ENCODE data around the gene GP5. TPM values are rescaled to one million over a fixed set of nuclear protein-coding genes. Genes with fewer than 3 reads are reported as not detected.

Gene GP5
- total RNA-seq, 1 experiment from 2014 or later, result 0.05 TPM

DNA sequence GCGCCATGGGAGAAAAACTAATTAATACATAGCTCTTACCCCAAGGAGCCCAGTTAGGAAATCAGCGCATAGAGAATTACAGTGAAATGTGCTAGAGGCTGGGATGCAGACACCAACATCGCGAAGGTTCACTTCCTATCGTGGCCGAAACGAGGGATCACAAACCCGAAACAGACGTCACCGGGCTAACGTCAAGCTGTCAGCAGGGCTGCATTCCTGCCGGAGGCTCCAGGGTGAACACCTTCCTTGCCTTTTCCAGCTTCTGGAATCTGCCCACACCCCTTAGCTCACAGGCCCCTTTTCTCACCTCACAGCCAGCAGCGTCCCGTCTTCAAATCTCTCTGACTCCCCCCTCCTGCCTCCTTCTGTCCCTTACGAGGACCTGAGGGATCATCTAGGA lies 13.0 kb downstream of the GP5 start:
- no peak for ATAC-seq
- H3K4me3 ChIP-seq (ENCODE audit: low read depth in 2 of 2, low read length in 2 of 2), result no peak overlapping the region
- no peak overlapping the region for H3K27ac ChIP-seq (ENCODE audit: low read length)
- ChIA-PET POLR2A (no interaction called here), CTCF (no interaction called here)
- no peaks in the 10 kb centered on the region; the same call in 1 of the 2 replicates for H3K9me3 ChIP-seq (ENCODE audit: control insufficient read depth, insufficient read depth, low read depth, low read length)
- in situ Hi-C loops (cut with HindIII; ENCODE audit: low pct_unique_long_range_greater_than_20kb, low sequenced_read_pairs) (no loop called here), intact Hi-C loops (cut with micrococcal nuclease; ENCODE audit: unreplicated experiment) (no loop called here)
- no peaks in the 10 kb centered on the region; the same call in 1 of the 2 replicates for H3K27me3 ChIP-seq (ENCODE audit: control insufficient read depth, insufficient read depth, low read length)
- H3K36me3 ChIP-seq (ENCODE audit: control insufficient read depth, insufficient read depth, low read length), result no peaks in the 10 kb centered on the region
- no TSS peak for BruUV-seq (replicated peaks)
- H3K4me1 ChIP-seq (ENCODE audit: control insufficient read depth, insufficient read depth, low read length), result 0 out of 2 replicates have a peak, but pooled peaks cover 6% of the 10 kb centered on the region
- no peak for TF ChIP-seq POLR2AphosphoS5 (IDR thresholded peaks at IDR 0.05; ENCODE audit: low read depth, low read length)
- DNase-seq (ENCODE audit: low read depth, low spot score), result no peak

- Histone ChIP-seq H3K9me3 (ENCODE audit: control insufficient read depth, insufficient read depth, low read depth, low read length) (no peaks in the 10 kb centered on the region), H3K27me3 (ENCODE audit: control insufficient read depth, insufficient read depth, low read length) (no peaks in the 10 kb centered on the region), H3K36me3 (ENCODE audit: control insufficient read depth, insufficient read depth, low read length) (no peaks in the 10 kb centered on the region), H3K4me3 (ENCODE audit: low read depth in 2 of 2, low read length in 2 of 2) (no peak overlapping the region), H3K27ac (ENCODE audit: low read length) (no peak overlapping the region), H3K4me1 (ENCODE audit: control insufficient read depth, insufficient read depth, low read length) (0 out of 2 replicates have a peak, but pooled peaks cover 6% of the 10 kb centered on the region)
- TF ChIP-seq REST (IDR thresholded peaks at IDR 0.05; ENCODE audit: insufficient read depth in 1 of 2, low read depth in 2 of 2, low read length in 1 of 2) (no peak), CTCF (IDR thresholded peaks at IDR 0.05) (no peak), TCF7L2 (IDR thresholded peaks at IDR 0.05; ENCODE audit: low read depth, low read length) (no peak)
- DNase-seq (ENCODE audit: low read depth, low spot score) (no peak), ATAC-seq (peak; percentile 12; the same call in 1 of the 2 replicates)
- intact Hi-C loops (cut with micrococcal nuclease; ENCODE audit: unreplicated experiment), result no loop called here
- in situ Hi-C loops (cut with HindIII; ENCODE audit: low pct_unique_long_range_greater_than_20kb, low sequenced_read_pairs), result no loop called here
- ChIA-PET CTCF (no interaction called here), POLR2A (no interaction called here)
- no TSS peak for BruUV-seq (replicated peaks)
Measured at GRCh38 chr3:194384569-194385001, 14.5 kb downstream of the GP5 start.

GRCh38 chr3:194384156-194384555 lies 14.9 kb downstream of the GP5 start:
- H3K9me3 ChIP-seq (ENCODE audit: control insufficient read depth, insufficient read depth, low read depth, low read length), result no peaks in the 10 kb centered on the region
- no peaks in the 10 kb centered on the region for H3K27me3 ChIP-seq (ENCODE audit: control insufficient read depth, insufficient read depth, low read length)
- no TSS peak for BruUV-seq (replicated peaks)
- H3K4me3 ChIP-seq (ENCODE audit: low read depth in 2 of 2, low read length in 2 of 2), result no peak overlapping the region
- intact Hi-C loops (cut with micrococcal nuclease; ENCODE audit: unreplicated experiment) (no loop called here), in situ Hi-C loops (cut with HindIII; ENCODE audit: low pct_unique_long_range_greater_than_20kb, low sequenced_read_pairs) (no loop called here)
- TF ChIP-seq REST (IDR thresholded peaks at IDR 0.05; ENCODE audit: insufficient read depth in 1 of 2, low read depth in 2 of 2, low read length in 1 of 2) (no peak), POLR2AphosphoS5 (IDR thresholded peaks at IDR 0.05; ENCODE audit: low read depth, low read length) (no peak)
- POLR2A ChIA-PET, result no interaction called here
- no peak for DNase-seq (ENCODE audit: low read depth, low spot score)
- CTCF ChIA-PET, result no interaction called here
- 0 out of 2 replicates have a peak, but pooled peaks cover 6% of the 10 kb centered on the region for H3K4me1 ChIP-seq (ENCODE audit: control insufficient read depth, insufficient read depth, low read length)
- peak; percentile 37; the same call in 1 of the 2 replicates for ATAC-seq
- H3K36me3 ChIP-seq (ENCODE audit: control insufficient read depth, insufficient read depth, low read length), result no peaks in the 10 kb centered on the region
- H3K27ac ChIP-seq (ENCODE audit: low read length), result no peak overlapping the region
